Caco-2 (cell line): ENCODE data around the gene SCFD2. TPM values are rescaled to one million over a fixed set of nuclear protein-coding genes. Genes with fewer than 3 reads are reported as not detected.

Experiments used
- BruUV-seq: library from RNA; stranded (reverse); fragments of 400-500 nt; replicated peaks from 2 replicates; lab custom pipeline; 2021; lab: Mats Ljungman, UMichigan
- CTCF ChIA-PET: fragments of 300-600 bp; sonication (Branson Sonifier 250); formaldehyde crosslinking; loops from one replicate; lab custom pipeline; 2022; ENCODE audit warnings: antibody characterized with exemption; lab: Charles Lee
- POLR2A ChIA-PET: fragments of 300-600 bp; sonication (Branson Sonifier 250); formaldehyde crosslinking; loops from one replicate; lab custom pipeline; 2022; ENCODE audit warnings: antibody characterized with exemption; lab: Charles Lee
- DNase-seq, 2 experiments: peaks; one replicate each; pipeline versions ENCODE4 v3.0.0 to v3.0.0-alpha.2; 2020 to 2022
- H3K27me3 ChIP-seq: replicated peaks from 2 replicates; pipeline ENCODE4 v1.6.0; 2011; ENCODE audit warnings: low read length; ENCODE audit not compliant: control insufficient read depth, insufficient read depth
- H3K36me3 ChIP-seq: 2 replicates; pipeline ENCODE4 v1.5.1; 2011; ENCODE audit warnings: low read length; ENCODE audit not compliant: control insufficient read depth, insufficient read depth
- H3K4me1 ChIP-seq: fragments of 250-450 bp; sonication (Bioruptor Pico); 2 replicates; pipeline ENCODE4 v1.5.1; 2020; ENCODE audit warnings: mild to moderate bottlenecking
- H3K4me3 ChIP-seq: 2 replicates; pipeline ENCODE4 v1.5.1; 2011; ENCODE audit warnings: low read depth, mild to moderate bottlenecking, control low read depth, low read length
- H3K9me3 ChIP-seq: fragments of 250-450 bp; sonication (Bioruptor Pico); 2 replicates; pipeline ENCODE4 v1.5.1; 2020; ENCODE audit warnings: mild to moderate bottlenecking, moderate library complexity
- H3K27ac Mint-ChIP-seq: one replicate; pipeline ENCODE4 v1.8.0; 2022; ENCODE audit warnings: mixed read lengths; ENCODE audit not compliant: unreplicated experiment
- H3K27me3 Mint-ChIP-seq: one replicate; pipeline ENCODE4 v1.8.0; 2022; ENCODE audit warnings: mixed read lengths; ENCODE audit not compliant: insufficient read depth, unreplicated experiment
- H3K36me3 Mint-ChIP-seq: one replicate; pipeline ENCODE4 v1.8.0; 2022; ENCODE audit warnings: mild to moderate bottlenecking, mixed read lengths; ENCODE audit not compliant: insufficient read depth, unreplicated experiment
- H3K4me1 Mint-ChIP-seq: one replicate; pipeline ENCODE4 v1.8.0; 2022; ENCODE audit warnings: low read depth, mixed read lengths; ENCODE audit not compliant: unreplicated experiment
- H3K4me3 Mint-ChIP-seq: one replicate; pipeline ENCODE4 v1.8.0; 2022; ENCODE audit warnings: mild to moderate bottlenecking, moderate library complexity, mixed read lengths; ENCODE audit not compliant: unreplicated experiment
- H3K9me3 Mint-ChIP-seq: one replicate; pipeline ENCODE4 v1.8.0; 2022; ENCODE audit warnings: mixed read lengths; ENCODE audit not compliant: unreplicated experiment
- intact Hi-C: fragments of 100-400 bp; cut with micrococcal nuclease; formaldehyde crosslinking; loops from one replicate; pipeline ENCODE4 v1.10.0; 2022; ENCODE audit not compliant: unreplicated experiment
- total RNA-seq: library from RNA; stranded (reverse); gene quantifications from 2 replicates; pipeline ENCODE4 v1.2.3, GENCODE V29; 2022
- TF ChIP-seq, protein P1 (sequence below), 2 experiments: fragments of 200-600 bp in 1 of 2; IDR thresholded peaks; 1 replicate in 1 of 2; 2 replicates in 1 of 2; pipeline versions ENCODE4 v1.5.1 to v1.8.0; 2011 to 2022; ENCODE audit warnings: antibody characterized with exemption in 1 of 2, control low read depth in 1 of 2, inconsistent platforms in 1 of 2, low read depth in 1 of 2, low read length in 1 of 2, mild to moderate bottlenecking in 1 of 2, moderate library complexity in 1 of 2; ENCODE audit not compliant: insufficient read depth in 1 of 2, severe bottlenecking in 1 of 2, unreplicated experiment in 1 of 2

The SCFD2 gene
- total RNA-seq, 1 experiment from 2014 or later: 12.2 TPM

- peaks cover 22% of the 10 kb centered on the region for H3K4me1 Mint-ChIP-seq
- H3K36me3 ChIP-seq: no peaks in the 10 kb centered on the region
- no peak overlapping the region for H3K27ac Mint-ChIP-seq
- no TSS peak for BruUV-seq
- POLR2A ChIA-PET: no interaction called here
- TF ChIP-seq, protein P1, sequence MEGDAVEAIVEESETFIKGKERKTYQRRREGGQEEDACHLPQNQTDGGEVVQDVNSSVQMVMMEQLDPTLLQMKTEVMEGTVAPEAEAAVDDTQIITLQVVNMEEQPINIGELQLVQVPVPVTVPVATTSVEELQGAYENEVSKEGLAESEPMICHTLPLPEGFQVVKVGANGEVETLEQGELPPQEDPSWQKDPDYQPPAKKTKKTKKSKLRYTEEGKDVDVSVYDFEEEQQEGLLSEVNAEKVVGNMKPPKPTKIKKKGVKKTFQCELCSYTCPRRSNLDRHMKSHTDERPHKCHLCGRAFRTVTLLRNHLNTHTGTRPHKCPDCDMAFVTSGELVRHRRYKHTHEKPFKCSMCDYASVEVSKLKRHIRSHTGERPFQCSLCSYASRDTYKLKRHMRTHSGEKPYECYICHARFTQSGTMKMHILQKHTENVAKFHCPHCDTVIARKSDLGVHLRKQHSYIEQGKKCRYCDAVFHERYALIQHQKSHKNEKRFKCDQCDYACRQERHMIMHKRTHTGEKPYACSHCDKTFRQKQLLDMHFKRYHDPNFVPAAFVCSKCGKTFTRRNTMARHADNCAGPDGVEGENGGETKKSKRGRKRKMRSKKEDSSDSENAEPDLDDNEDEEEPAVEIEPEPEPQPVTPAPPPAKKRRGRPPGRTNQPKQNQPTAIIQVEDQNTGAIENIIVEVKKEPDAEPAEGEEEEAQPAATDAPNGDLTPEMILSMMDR (IDR thresholded peaks at IDR 0.05; ENCODE audit: insufficient read depth in 1 of 2, low read depth in 1 of 2, low read length in 1 of 2, severe bottlenecking in 1 of 2, unreplicated experiment in 1 of 2): no peak
- no peak overlapping the region for H3K4me3 Mint-ChIP-seq
- H3K4me1 ChIP-seq: peaks cover 15% of the 10 kb centered on the region
- CTCF ChIA-PET: no interaction called here
- H3K9me3 Mint-ChIP-seq: no peaks in the 10 kb centered on the region
- no peak for DNase-seq
- H3K4me3 ChIP-seq: no peak overlapping the region
- H3K27me3 Mint-ChIP-seq: no peaks in the 10 kb centered on the region
- H3K36me3 Mint-ChIP-seq: no peaks in the 10 kb centered on the region
- H3K9me3 ChIP-seq: no peaks in the 10 kb centered on the region
- no peaks in the 10 kb centered on the region for H3K27me3 ChIP-seq
- intact Hi-C loops: no loop called here
These were observed 360.1 kb downstream of the SCFD2 start for GRCh38 chr4:53005808-53006207.

GRCh38 chr4:53005149-53005546 lies 360.7 kb downstream of the SCFD2 start:
- Mint-ChIP-seq H3K4me3 (no peak overlapping the region), H3K36me3 (no peaks in the 10 kb centered on the region), H3K27me3 (no peaks in the 10 kb centered on the region), H3K27ac (no peak overlapping the region), H3K9me3 (no peaks in the 10 kb centered on the region), H3K4me1 (peaks cover 22% of the 10 kb centered on the region)
- no TSS peak for BruUV-seq
- H3K4me1 ChIP-seq: peaks cover 15% of the 10 kb centered on the region
- no peaks in the 10 kb centered on the region for H3K27me3 ChIP-seq
- no peaks in the 10 kb centered on the region for H3K9me3 ChIP-seq
- CTCF ChIA-PET: no interaction called here
- TF ChIP-seq, protein P1 (IDR thresholded peaks at IDR 0.05; ENCODE audit: insufficient read depth in 1 of 2, low read depth in 1 of 2, low read length in 1 of 2, severe bottlenecking in 1 of 2, unreplicated experiment in 1 of 2): no peak
- H3K4me3 ChIP-seq: no peak overlapping the region
- no peak for DNase-seq
- POLR2A ChIA-PET: no interaction called here
- intact Hi-C loops: no loop called here
- no peaks in the 10 kb centered on the region for H3K36me3 ChIP-seq

DNA sequence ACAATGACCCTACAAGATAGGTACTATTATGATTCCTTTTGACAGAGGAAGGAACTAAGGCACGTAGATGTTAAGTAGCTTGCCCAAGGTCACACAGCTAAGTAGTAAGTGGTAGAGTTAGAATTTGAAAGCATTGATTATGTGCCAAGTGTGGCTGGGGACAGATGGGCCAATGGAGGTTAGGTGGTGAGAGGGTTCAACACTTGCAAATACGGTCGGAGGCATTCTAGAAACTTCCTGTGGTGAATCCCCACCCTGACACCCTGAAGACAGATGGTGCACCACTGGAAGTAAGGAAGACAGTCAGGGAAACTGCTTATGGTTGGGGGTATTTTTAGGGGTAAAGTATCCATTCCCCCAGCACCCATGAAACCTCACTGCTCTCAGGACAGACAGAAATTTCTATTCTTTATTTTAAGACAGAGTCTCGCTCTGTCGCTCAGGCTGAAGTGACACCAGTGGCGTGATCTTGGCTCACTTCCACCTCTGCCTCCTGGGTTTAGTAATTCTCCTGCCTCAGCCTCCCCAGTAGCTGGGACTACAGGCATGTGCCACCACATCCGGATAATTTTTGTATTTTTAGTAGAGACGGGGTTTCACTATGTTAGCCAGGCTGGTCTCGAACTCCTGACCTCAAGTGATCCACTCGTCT lies 361.2 kb downstream of the SCFD2 start:
- Histone ChIP-seq H3K9me3 (no peaks in the 10 kb centered on the region), H3K4me3 (no peak overlapping the region), H3K4me1 (peaks cover 11% of the 10 kb centered on the region), H3K27me3 (no peaks in the 10 kb centered on the region), H3K36me3 (no peaks in the 10 kb centered on the region)
- Mint-ChIP-seq H3K4me3 (no peak overlapping the region), H3K27ac (no peak overlapping the region), H3K4me1 (peaks cover 17% of the 10 kb centered on the region), H3K36me3 (no peaks in the 10 kb centered on the region), H3K27me3 (no peaks in the 10 kb centered on the region), H3K9me3 (no peaks in the 10 kb centered on the region)
- no TSS peak for BruUV-seq
- intact Hi-C loops: no loop called here
- DNase-seq: no peak
- TF ChIP-seq, protein P1 (IDR thresholded peaks at IDR 0.05; ENCODE audit: insufficient read depth in 1 of 2, low read depth in 1 of 2, low read length in 1 of 2, severe bottlenecking in 1 of 2, unreplicated experiment in 1 of 2): no peak
- ChIA-PET POLR2A (no interaction called here), CTCF (no interaction called here)
